HG03175 (cell line): ENCODE data around the gene OPHN1.
"Not testable (repeated sequence)": the region's sequence is repeated elsewhere in the genome, so short reads cannot be mapped to it uniquely, and the experiment has no call there.

Source experiments
- ATAC-seq: cut with Tn5 transposase; IDR thresholded peaks from one replicate; pipeline ENCODE4 v1.9.1; 2021; ENCODE audit warnings: mild to moderate bottlenecking, moderate library complexity; ENCODE audit not compliant: unreplicated experiment

OPHN1 gene

GRCh38 chrX:68083510-68083909 is 349.8 kb downstream of the OPHN1 start:
- ATAC-seq: no peak

- no peak for ATAC-seq
Measured at GRCh38 chrX:68079961-68080360, 353.3 kb downstream of the OPHN1 start.

GRCh38 chrX:68078801-68079200 is 354.5 kb downstream of the OPHN1 start:
- ATAC-seq: not testable (repeated sequence)

- no peak for ATAC-seq
Measured at GRCh38 chrX:68077378-68077777, 355.9 kb downstream of the OPHN1 start.

- ATAC-seq: no peak
Measured at GRCh38 chrX:68072041-68072440, 361.3 kb downstream of the OPHN1 start.

- ATAC-seq: not testable (repeated sequence)
Measured at GRCh38 chrX:68070119-68070518, 363.2 kb downstream of the OPHN1 start.

- no peak for ATAC-seq
Measured at GRCh38 chrX:68061206-68061535, 372.1 kb downstream of the OPHN1 start.

- ATAC-seq: no peak
Measured at GRCh38 chrX:68060506-68061205, 372.6 kb downstream of the OPHN1 start.

GRCh38 chrX:68059469-68059868 is 373.8 kb downstream of the OPHN1 start:
- no peak for ATAC-seq

- no peak for ATAC-seq
Measured at GRCh38 chrX:68049466-68049865, 383.8 kb downstream of the OPHN1 start.

- ATAC-seq: no peak
Measured at GRCh38 chrX:68048774-68049173, 384.5 kb downstream of the OPHN1 start.

GRCh38 chrX:68045008-68045577 is 388.2 kb downstream of the OPHN1 start:
- ATAC-seq: no peak

- ATAC-seq: no peak
Measured at GRCh38 chrX:68043713-68044438, 389.4 kb downstream of the OPHN1 start.

GRCh38 chrX:68041110-68041509 is 392.2 kb downstream of the OPHN1 start:
- ATAC-seq: no peak

- no peak for ATAC-seq
Measured at GRCh38 chrX:68018248-68019203, 414.8 kb downstream of the OPHN1 start.

GRCh38 chrX:67998540-67998939 is 434.8 kb downstream of the OPHN1 start:
- ATAC-seq: no peak
